ENCODE data around the gene PTPN2. TPM values are rescaled to one million over a fixed set of nuclear protein-coding genes. Genes with fewer than 3 reads are reported as not detected.

The PTPN2 gene
- total and polyA plus RNA-seq, 2 of the 4 experiments (the other 2 are of a cell fraction), result 13.2 to 30.6 TPM

DNA sequence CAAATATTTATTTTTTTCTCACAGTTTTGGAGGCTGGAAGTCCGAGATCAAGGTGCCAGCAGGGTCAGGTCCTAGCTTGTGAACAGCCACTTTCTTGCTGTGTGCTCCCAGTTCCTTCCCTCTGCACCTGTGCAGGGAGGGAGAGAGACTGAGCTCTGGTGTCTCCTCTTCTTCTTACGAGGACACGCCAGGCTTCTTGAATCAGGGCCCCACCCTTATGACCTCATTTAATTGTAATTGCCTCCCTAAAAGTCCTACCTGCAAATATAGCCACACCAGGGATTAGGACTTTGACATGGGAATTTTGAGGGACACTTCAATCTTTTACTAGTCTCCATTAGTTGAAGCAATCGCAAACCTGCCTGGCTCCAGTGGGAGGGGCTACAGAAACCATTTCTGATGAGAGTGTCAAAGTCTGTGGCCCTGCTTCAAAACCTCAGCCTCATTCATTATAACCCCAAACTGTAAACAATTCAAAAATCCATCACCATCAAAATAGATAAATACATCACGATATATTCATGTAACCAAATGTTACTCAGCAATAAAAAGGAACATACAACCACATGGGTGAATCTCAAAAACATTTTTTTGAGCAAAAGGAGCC, 45.5 kb upstream of the PTPN2 start:
- TF ChIP-seq ELK1 (IDR thresholded peaks at IDR 0.05; ENCODE audit: borderline replicate concordance, low read depth, low read length) (no peak), RAD21 (IDR thresholded peaks at IDR 0.05; ENCODE audit: low read length) (no peak), CEBPB (IDR thresholded peaks at IDR 0.05; ENCODE audit: low read depth, low read length) (no peak), SMC3 (IDR thresholded peaks at IDR 0.05; ENCODE audit: low read depth, low read length) (no peak), USF2 (IDR thresholded peaks at IDR 0.05; ENCODE audit: low read depth, low read length) (no peak), NFE2L2 (IDR thresholded peaks at IDR 0.05; ENCODE audit: low read depth, low read length) (no peak), POLR2A (IDR thresholded peaks at IDR 0.05; ENCODE audit: low read depth, low read length) (no peak), MAZ (IDR thresholded peaks at IDR 0.05; ENCODE audit: borderline replicate concordance, low read depth, low read length) (no peak), MAFK (IDR thresholded peaks at IDR 0.05; ENCODE audit: low read depth, low read length) (no peak), MXI1 (IDR thresholded peaks at IDR 0.05; ENCODE audit: borderline replicate concordance, low read depth, low read length) (no peak), CTCF (conservative IDR thresholded peaks at IDR 0.05; ENCODE audit: low read depth, low read length) (no peak), RCOR1 (IDR thresholded peaks at IDR 0.05; ENCODE audit: insufficient replicate concordance, low read length) (no peak), FOS (IDR thresholded peaks at IDR 0.05; ENCODE audit: low read depth, low read length) (no peak)
- ATAC-seq (ENCODE audit: low read depth) (no peak), DNase-seq (no peak)
- Histone ChIP-seq H3K4ac (ENCODE audit: low read depth, low read length) (no peak overlapping the region), H2AK5ac (ENCODE audit: low read depth, low read length) (no peak overlapping the region), H3K9ac (ENCODE audit: low read depth, low read length) (no peak overlapping the region), H3K36me3 (ENCODE audit: control insufficient read depth, insufficient read depth, low read length) (no peaks in the 10 kb centered on the region), H2BK15ac (ENCODE audit: low read depth, low read length) (no peak overlapping the region), H2AFZ (replicated peaks; ENCODE audit: low read length, poor library complexity) (no peak overlapping the region), H2AK9ac (replicated peaks; ENCODE audit: low read depth, low read length, poor library complexity) (no peak overlapping the region), H3K4me1 (ENCODE audit: control insufficient read depth, insufficient read depth, low read length) (no peaks in the 10 kb centered on the region), H2BK120ac (ENCODE audit: low read depth, low read length) (no peak overlapping the region), H4K20me1 (ENCODE audit: insufficient read depth, low read length) (no peaks in the 10 kb centered on the region), H3K14ac (replicated peaks; ENCODE audit: low read depth, low read length) (no peak overlapping the region), H3K9me3 (ENCODE audit: control insufficient read depth, insufficient read depth, low read length) (no peaks in the 10 kb centered on the region), H3K56ac (ENCODE audit: extremely low read depth, insufficient read depth, low read length) (no peak overlapping the region), H3K79me1 (ENCODE audit: low read depth in 1 of 2, low read length in 2 of 2) (no peaks in the 10 kb centered on the region), H3K27me3 (ENCODE audit: control insufficient read depth, insufficient read depth, low read length) (no peaks in the 10 kb centered on the region), H3K4me3 (ENCODE audit: insufficient read depth, low read depth, low read length) (no peak overlapping the region), H3K27ac (ENCODE audit: insufficient read depth, low read length) (no peak overlapping the region), H3K23ac (ENCODE audit: low read depth, low read length) (no peak overlapping the region), H2BK5ac (ENCODE audit: low read depth, low read length, poor library complexity, severe bottlenecking) (no peak overlapping the region), H3K18ac (ENCODE audit: low read depth, low read length) (no peak overlapping the region), H4K5ac (ENCODE audit: low read depth, low read length) (no peak overlapping the region), H4K91ac (ENCODE audit: insufficient read depth, low read depth, low read length) (no peak overlapping the region), H2BK20ac (ENCODE audit: low read depth, low read length) (no peak overlapping the region), H4K8ac (ENCODE audit: low read depth in 2 of 2, low read length in 2 of 2) (no peak overlapping the region), H3K9me1 (ENCODE audit: insufficient read depth, low read length) (no peaks in the 10 kb centered on the region), H3K4me2 (ENCODE audit: low read depth, low read length) (no peak overlapping the region)
- ChIA-PET POLR2A (ENCODE audit: unreplicated experiment) (no interaction called here), CTCF (no interaction called here)
- dilution Hi-C loops (cut with HindIII; ENCODE audit: low sequenced_read_pairs, unreplicated experiment) (no loop called here), intact Hi-C loops (cut with micrococcal nuclease) (no loop called here), in situ Hi-C loops (cut with MboI; ENCODE audit: low sequenced_read_pairs) (loop anchor here (5.0 kb wide), 1 partner anchor 197 kb away; no protein-coding TSS in a partner anchor)
- BruUV-seq (replicated peaks), result no TSS peak
- 40% methylated on average over 1 of the region's 5 CpGs; no CpG with 5 or more reads in 1 of the 2 experiments for WGBS, 2 experiments (ENCODE audit: extremely low coverage in 2 of 2, insufficient read length in 1 of 2)
